ENCODE measurements around the gene AREL1. TPM values are rescaled to one million over a fixed set of nuclear protein-coding genes. Genes with fewer than 3 reads are reported as not detected.

Gene AREL1
- total RNA-seq, 1 experiment from 2014 or later = 98.4 TPM

GRCh38 chr14:74620497-74620921, 92.4 kb downstream of the AREL1 start:
- POLR2A ChIA-PET (ENCODE audit: unreplicated experiment) = interaction anchor here (0.6 to 0.7 kb wide), 4 partner anchors 16 to 660 kb away, joined by 3 to 7 read pairs (median 4); no protein-coding TSS in a partner anchor
- intact Hi-C loops (cut with micrococcal nuclease; ENCODE audit: unreplicated experiment) = loop anchor here (1.0 kb wide), 3 partner anchors 29 to 52 kb away; no protein-coding TSS in a partner anchor

GRCh38 chr14:74619672-74620131, 93.2 kb downstream of the AREL1 start:
- H3F3A ChIP-seq (ENCODE audit: insufficient read depth, low read depth) = peaks cover 80% of the 10 kb centered on the region
- intact Hi-C loops (cut with micrococcal nuclease; ENCODE audit: unreplicated experiment) = loop anchor here (1.0 to 5.0 kb wide), 5 partner anchors 30 to 1043 kb away; partner anchors contain the start of genes ERG28 and TTLL5
- H3K79me2 ChIP-seq (ENCODE audit: low read depth) = peaks cover 12% of the 10 kb centered on the region
- no peaks in the 10 kb centered on the region for H3K9me2 ChIP-seq (ENCODE audit: insufficient read depth)
- H3K36me3 ChIP-seq (ENCODE audit: low read depth) = no peaks in the 10 kb centered on the region
- TF ChIP-seq CTCF (conservative IDR thresholded peaks at IDR 0.05) (no peak), EZH2 (IDR thresholded peaks at IDR 0.05; ENCODE audit: low read depth) (no peak)
- DNase-seq = peak; percentile 99
- no peaks in the 10 kb centered on the region for H3K9me3 ChIP-seq (ENCODE audit: insufficient read depth, low read depth)
- no TSS peak for BruUV-seq (replicated peaks)
- CTCF ChIA-PET = interaction anchor here (0.6 to 2.1 kb wide), 7 partner anchors 10 to 51 kb away, joined by 3 to 14 read pairs (median 5); no protein-coding TSS in a partner anchor
- H3K4me1 ChIP-seq (replicated peaks; ENCODE audit: insufficient read depth) = peaks cover 85% of the 10 kb centered on the region
- POLR2A ChIA-PET (ENCODE audit: unreplicated experiment) = interaction anchor here (0.5 to 1.1 kb wide), 3 partner anchors 10 to 50 kb away, joined by 4 to 6 read pairs (median 5); no protein-coding TSS in a partner anchor
- H3K27me3 ChIP-seq (ENCODE audit: insufficient read depth, low read depth) = no peaks in the 10 kb centered on the region
- H3K4me3 ChIP-seq = no peak overlapping the region
- H3K4me2 ChIP-seq = peak overlapping the region; percentile 76
- H3K27ac ChIP-seq = peak overlapping the region; percentile 84
- H2AFZ ChIP-seq = no peak overlapping the region
- no peaks in the 10 kb centered on the region for H4K20me1 ChIP-seq (ENCODE audit: insufficient read depth)

More at GRCh38 chr14:74620497-74620921, 92.4 kb downstream of the AREL1 start:
- peak; percentile 91 to 100 for DNase-seq
- H3K9me2 ChIP-seq (ENCODE audit: insufficient read depth) = no peaks in the 10 kb centered on the region
- BruUV-seq (replicated peaks) = no TSS peak
- peaks cover 77% of the 10 kb centered on the region for H3K4me1 ChIP-seq (replicated peaks; ENCODE audit: insufficient read depth)
- peaks cover 8% of the 10 kb centered on the region for H3K79me2 ChIP-seq (ENCODE audit: low read depth)
- H3F3A ChIP-seq (ENCODE audit: insufficient read depth, low read depth) = peaks cover 72% of the 10 kb centered on the region
- no peaks in the 10 kb centered on the region for H3K36me3 ChIP-seq (ENCODE audit: low read depth)
- no peak overlapping the region for H2AFZ ChIP-seq
- CTCF ChIA-PET = interaction anchor here (0.7 to 2.1 kb wide), 6 partner anchors 11 to 693 kb away, joined by 3 to 11 read pairs (median 4); no protein-coding TSS in a partner anchor
- H3K4me2 ChIP-seq = peak overlapping the region; percentile 76
- H3K9me3 ChIP-seq (ENCODE audit: insufficient read depth, low read depth) = no peaks in the 10 kb centered on the region
- no peaks in the 10 kb centered on the region for H4K20me1 ChIP-seq (ENCODE audit: insufficient read depth)
- peak overlapping the region; percentile 84 for H3K27ac ChIP-seq
- no peak overlapping the region for H3K4me3 ChIP-seq
- TF ChIP-seq EZH2 (IDR thresholded peaks at IDR 0.05; ENCODE audit: low read depth) = no peak
- no peak for TF ChIP-seq CTCF (conservative IDR thresholded peaks at IDR 0.05)
- no peaks in the 10 kb centered on the region for H3K27me3 ChIP-seq (ENCODE audit: insufficient read depth, low read depth)

GRCh38 chr14:74618078-74618952, 94.6 kb downstream of the AREL1 start:
- no TSS peak for BruUV-seq (replicated peaks)
- Histone ChIP-seq H3K9me2 (ENCODE audit: insufficient read depth) (no peaks in the 10 kb centered on the region), H3K36me3 (ENCODE audit: low read depth) (no peaks in the 10 kb centered on the region), H3K27me3 (ENCODE audit: insufficient read depth, low read depth) (no peaks in the 10 kb centered on the region), H3K4me3 (no peak overlapping the region), H3F3A (ENCODE audit: insufficient read depth, low read depth) (peaks cover 93% of the 10 kb centered on the region), H3K27ac (peak overlapping the region; percentile 84), H4K20me1 (ENCODE audit: insufficient read depth) (no peaks in the 10 kb centered on the region), H3K4me1 (replicated peaks; ENCODE audit: insufficient read depth) (peaks cover 99% of the 10 kb centered on the region), H3K4me2 (peak overlapping the region; percentile 76), H3K9me3 (ENCODE audit: insufficient read depth, low read depth) (no peaks in the 10 kb centered on the region), H2AFZ (no peak overlapping the region), H3K79me2 (ENCODE audit: low read depth) (peaks cover 24% of the 10 kb centered on the region)
- CTCF ChIA-PET = interaction anchor here (0.6 to 2.5 kb wide), 6 partner anchors 9 to 52 kb away, joined by 3 to 17 read pairs (median 4); no protein-coding TSS in a partner anchor
- DNase-seq = peak; percentile 67 to 100
- intact Hi-C loops (cut with micrococcal nuclease; ENCODE audit: unreplicated experiment) = loop anchor here (5.0 kb wide), 1 partner anchor 1044 kb away; the partner anchor contains the start of genes ERG28 and TTLL5
- POLR2A ChIA-PET (ENCODE audit: unreplicated experiment) = interaction anchor here (0.6 to 1.7 kb wide), 5 partner anchors 9 to 52 kb away, joined by 3 to 8 read pairs (median 5); no protein-coding TSS in a partner anchor
- no peak for TF ChIP-seq EZH2 (IDR thresholded peaks at IDR 0.05; ENCODE audit: low read depth)
- TF ChIP-seq CTCF (conservative IDR thresholded peaks at IDR 0.05) = no peak

All from PC-9 (cell line).